Loucy (cell line): ENCODE results near the gene COL4A4.

Experiments
- H2AFZ ChIP-seq: fragments of 200-600 bp; sonication (generic); 2 replicates; pipeline ENCODE4 v1.6.0; 2016; ENCODE audit warnings: antibody characterized with exemption, mild to moderate bottlenecking, low read length, moderate library complexity
- H3F3A ChIP-seq: fragments of 200-600 bp; 2 replicates; pipeline ENCODE4 v1.6.0; 2016; ENCODE audit warnings: antibody characterized with exemption, low read depth, mild to moderate bottlenecking
- H3K27me3 ChIP-seq: fragments of 200-600 bp; sonication (generic); 2 replicates; pipeline ENCODE4 v1.6.1; 2014; ENCODE audit warnings: low read length, mild to moderate bottlenecking; ENCODE audit not compliant: insufficient read depth, poor library complexity, severe bottlenecking
- H3K36me3 ChIP-seq: fragments of 200-600 bp; sonication (generic); 2 replicates; pipeline ENCODE4 v1.6.1; 2016; ENCODE audit warnings: low read length; ENCODE audit not compliant: insufficient read depth
- H3K4me1 ChIP-seq: fragments of 200-600 bp; sonication (generic); 2 replicates; pipeline ENCODE4 v1.5.1; 2014; ENCODE audit warnings: low read length, mild to moderate bottlenecking; ENCODE audit not compliant: insufficient read depth, poor library complexity, severe bottlenecking
- H3K4me2 ChIP-seq: fragments of 200-600 bp; sonication (generic); 2 replicates; pipeline ENCODE4 v1.6.0; 2014; ENCODE audit warnings: antibody characterized with exemption, low read length, low read depth, mild to moderate bottlenecking; ENCODE audit not compliant: poor library complexity, severe bottlenecking
- H3K4me3 ChIP-seq: fragments of 200-600 bp; sonication (generic); 2 replicates; pipeline ENCODE4 v1.5.1; 2014; ENCODE audit warnings: low read length, mild to moderate bottlenecking, mixed read lengths; ENCODE audit not compliant: poor library complexity, severe bottlenecking
- H3K79me2 ChIP-seq: fragments of 200-600 bp; sonication (generic); 2 replicates; pipeline ENCODE4 v1.6.1; 2014; ENCODE audit warnings: low read length; ENCODE audit not compliant: insufficient read depth
- H3K9ac ChIP-seq: fragments of 200-600 bp; sonication (generic); 2 replicates; pipeline ENCODE4 v1.6.0; 2014; ENCODE audit warnings: mild to moderate bottlenecking, low read depth, low read length, moderate library complexity; ENCODE audit not compliant: poor library complexity, severe bottlenecking
- H3K9me2 ChIP-seq: fragments of 200-600 bp; sonication (generic); replicated peaks from 2 replicates; pipeline ENCODE4 v1.6.1; 2016; ENCODE audit warnings: low read depth, low read length, mixed read lengths
- H3K9me3 ChIP-seq: fragments of 200-600 bp; sonication (generic); 2 replicates; pipeline ENCODE4 v1.6.1; 2014; ENCODE audit warnings: mild to moderate bottlenecking, antibody characterized with exemption, low read length, low read depth; ENCODE audit not compliant: insufficient read depth
- H4K20me1 ChIP-seq: fragments of 200-600 bp; sonication (generic); 2 replicates; pipeline ENCODE4 v1.6.0; 2014; ENCODE audit warnings: antibody characterized with exemption, low read length, mild to moderate bottlenecking; ENCODE audit not compliant: insufficient read depth, poor library complexity, severe bottlenecking
- CTCF ChIP-seq: fragments of 200-600 bp; sonication (generic); conservative IDR thresholded peaks from 2 replicates; pipeline ENCODE4 v1.5.1; 2014; ENCODE audit warnings: mild to moderate bottlenecking, antibody characterized with exemption, low read length
- EZH2phosphoT487 ChIP-seq: fragments of 200-600 bp; IDR thresholded peaks from 2 replicates; pipeline ENCODE4 v1.6.1; 2018; ENCODE audit warnings: antibody characterized with exemption, mild to moderate bottlenecking, moderate library complexity, borderline replicate concordance

Gene COL4A4

GRCh38 chr2:227143895-227144294 lies 20.1 kb downstream of the COL4A4 start:
- no peak overlapping the region for H3K4me3 ChIP-seq
- H4K20me1 ChIP-seq: no peaks in the 10 kb centered on the region
- H3K79me2 ChIP-seq: no peaks in the 10 kb centered on the region
- H3K27me3 ChIP-seq: no peaks in the 10 kb centered on the region
- no peak overlapping the region for H3K4me2 ChIP-seq
- TF ChIP-seq EZH2phosphoT487 (no peak), CTCF (no peak)
- no peaks in the 10 kb centered on the region for H3K9me2 ChIP-seq
- H3K4me1 ChIP-seq: no peaks in the 10 kb centered on the region
- H3F3A ChIP-seq: no peaks in the 10 kb centered on the region
- H3K36me3 ChIP-seq: no peaks in the 10 kb centered on the region
- H2AFZ ChIP-seq: no peak overlapping the region
- peaks cover 3% of the 10 kb centered on the region; the same call in 1 of the 2 replicates for H3K9me3 ChIP-seq
- no peak overlapping the region for H3K9ac ChIP-seq

- Histone ChIP-seq H3K27me3 (no peaks in the 10 kb centered on the region), H3K36me3 (no peaks in the 10 kb centered on the region), H3F3A (no peaks in the 10 kb centered on the region), H3K4me3 (no peak overlapping the region), H3K4me1 (no peaks in the 10 kb centered on the region), H3K79me2 (no peaks in the 10 kb centered on the region), H3K9me3 (no peaks in the 10 kb centered on the region), H3K9ac (no peak overlapping the region), H4K20me1 (no peaks in the 10 kb centered on the region), H3K4me2 (no peak overlapping the region), H3K9me2 (no peaks in the 10 kb centered on the region), H2AFZ (no peak overlapping the region)
- TF ChIP-seq EZH2phosphoT487 (no peak), CTCF (no peak)
These were observed 22.7 kb downstream of the COL4A4 start for GRCh38 chr2:227141301-227141700.

- no peak overlapping the region for H2AFZ ChIP-seq
- no peaks in the 10 kb centered on the region for H3K79me2 ChIP-seq
- no peaks in the 10 kb centered on the region for H3K27me3 ChIP-seq
- no peaks in the 10 kb centered on the region for H4K20me1 ChIP-seq
- H3K4me2 ChIP-seq: no peak overlapping the region
- H3K4me1 ChIP-seq: no peaks in the 10 kb centered on the region
- H3K9me2 ChIP-seq: no peaks in the 10 kb centered on the region
- no peak overlapping the region for H3K9ac ChIP-seq
- no peaks in the 10 kb centered on the region for H3F3A ChIP-seq
- H3K9me3 ChIP-seq: no peaks in the 10 kb centered on the region
- no peak overlapping the region for H3K4me3 ChIP-seq
- TF ChIP-seq EZH2phosphoT487: no peak
- no peak for TF ChIP-seq CTCF
- H3K36me3 ChIP-seq: no peaks in the 10 kb centered on the region
These were observed 29.4 kb downstream of the COL4A4 start for GRCh38 chr2:227134591-227134990.
